H1 (cell line): ENCODE measurements around the gene ASTL. TPM values are rescaled to one million over a fixed set of nuclear protein-coding genes. Genes with fewer than 3 reads are reported as not detected.

ENCODE experiments used
- CTCF ChIA-PET: fragments of 300-600 bp; sonication (Branson Sonifier 250); formaldehyde crosslinking; loops from one replicate; lab custom pipeline; 2021; ENCODE audit not compliant: partially characterized antibody; lab: Charles Lee
- POLR2A ChIA-PET: fragments of 300-600 bp; sonication (Branson Sonifier 250); formaldehyde crosslinking; loops from one replicate; lab custom pipeline; 2021; ENCODE audit warnings: inconsistent platforms; ENCODE audit not compliant: partially characterized antibody; lab: Charles Lee
- DNase-seq, 2 experiments: peaks; one replicate each; pipeline versions ENCODE4 v3.0.0 to v3.0.0-alpha.2; 2010 to 2022; ENCODE audit warnings: low spot score in 2 of 2, low read depth in 1 of 2, mixed read lengths in 1 of 2
- FAIRE-seq: peaks from 2 replicates; lab custom pipeline; 2011; peaks lifted over from hg19 to GRCh38; lab: Jason Lieb, UNC
- H2AFZ ChIP-seq: 2 replicates; pipeline ENCODE4 v1.8.1; 2012; ENCODE audit warnings: low read length, inconsistent platforms
- H2AK5ac ChIP-seq: 2 replicates; pipeline ENCODE4 v1.6.1; 2013; ENCODE audit warnings: low read depth, low read length
- H2BK120ac ChIP-seq: replicated peaks from 2 replicates; pipeline ENCODE3; 2013; ENCODE audit warnings: low read depth, low read length, inconsistent platforms
- H2BK12ac ChIP-seq: 2 replicates; pipeline ENCODE4 v1.6.1; 2013; ENCODE audit warnings: low read depth, low read length
- H2BK15ac ChIP-seq: 2 replicates; pipeline ENCODE4 v1.6.1; 2013; ENCODE audit warnings: low read length
- H2BK20ac ChIP-seq: 2 replicates; pipeline ENCODE4 v1.6.1; 2013; ENCODE audit warnings: low read length
- H2BK5ac ChIP-seq: 2 replicates; pipeline ENCODE4 v1.6.1; 2013; ENCODE audit warnings: low read depth, low read length
- H3K14ac ChIP-seq: 2 replicates; pipeline ENCODE4 v1.6.1; 2013; ENCODE audit warnings: inconsistent platforms; ENCODE audit not compliant: insufficient read length
- H3K18ac ChIP-seq: 2 replicates; pipeline ENCODE4 v1.6.1; 2013; ENCODE audit warnings: low read length; ENCODE audit errors: extremely low read depth
- H3K23ac ChIP-seq: 2 replicates; pipeline ENCODE4 v1.6.1; 2013; ENCODE audit warnings: inconsistent platforms; ENCODE audit not compliant: insufficient read length
- H3K23me2 ChIP-seq: 2 replicates; pipeline ENCODE4 v1.6.1; 2013; ENCODE audit warnings: low read depth, low read length
- H3K27ac ChIP-seq: 2 replicates; pipeline ENCODE4 v1.6.1; 2011; ENCODE audit warnings: low read depth, low read length, inconsistent platforms
- H3K27me3 ChIP-seq, 4 experiments: replicated peaks in 1 of 4; 1 replicate in 1 of 4; 2 replicates in 3 of 4; pipeline versions ENCODE4 v1.6.1 to v1.8.1; 2011 to 2013; ENCODE audit warnings: low read length in 3 of 4, mild to moderate bottlenecking in 3 of 4, inconsistent platforms in 2 of 4, mixed read lengths in 2 of 4, moderate library complexity in 1 of 4; ENCODE audit not compliant: control insufficient read depth in 3 of 4, insufficient read depth in 3 of 4; ENCODE audit errors: extremely low read depth in 1 of 4
- H3K36me3 ChIP-seq, 4 experiments: 2 replicates each; pipeline versions ENCODE4 v1.6.1 to v1.8.1; 2011 to 2013; ENCODE audit warnings: mild to moderate bottlenecking in 4 of 4, low read length in 3 of 4, moderate library complexity in 2 of 4, control low read depth in 1 of 4, inconsistent platforms in 1 of 4; ENCODE audit not compliant: insufficient read depth in 4 of 4, control insufficient read depth in 2 of 4
- H3K4ac ChIP-seq: replicated peaks from 2 replicates; pipeline ENCODE3; 2013; ENCODE audit warnings: low read length, low read depth, mixed read lengths, inconsistent platforms; ENCODE audit not compliant: insufficient read length
- H3K4me1 ChIP-seq, 4 experiments: replicated peaks in 1 of 4; 1 replicate in 1 of 4; 2 replicates in 3 of 4; pipeline versions ENCODE4 v1.6.1 to v1.8.1; 2011 to 2013; ENCODE audit warnings: low read length in 3 of 4, inconsistent platforms in 2 of 4, mixed read lengths in 1 of 4; ENCODE audit not compliant: insufficient read depth in 4 of 4, control insufficient read depth in 3 of 4
- H3K4me2 ChIP-seq, 2 experiments: 2 replicates each; pipeline versions ENCODE4 v1.6.1 to v1.8.1; 2011 to 2013; ENCODE audit warnings: low read depth in 2 of 2, low read length in 2 of 2, control low read depth in 1 of 2, inconsistent platforms in 1 of 2, mild to moderate bottlenecking in 1 of 2; ENCODE audit not compliant: insufficient read depth in 1 of 2
- H3K4me3 ChIP-seq, 4 experiments: fragments of 200-600, 300-600 bp in 1 of 4; sonication (generic), shearing (Covaris generic), sonication (Bioruptor Twin) in 1 of 4; 2 replicates each; pipeline versions ENCODE4 v1.5.1 to v1.8.1; 2011 to 2016; ENCODE audit warnings: low read length in 4 of 4, low read depth in 3 of 4, control low read depth in 2 of 4, inconsistent platforms in 2 of 4, mild to moderate bottlenecking in 2 of 4, mixed read lengths in 1 of 4, moderate library complexity in 1 of 4; ENCODE audit not compliant: insufficient read depth in 2 of 4; ENCODE audit errors: extremely low read depth in 1 of 4
- H3K56ac ChIP-seq: replicated peaks from 2 replicates; pipeline ENCODE3; 2013; ENCODE audit warnings: low read depth, mild to moderate bottlenecking, mixed read lengths, low read length, inconsistent platforms; ENCODE audit not compliant: insufficient read length
- H3K79me1 ChIP-seq: 2 replicates; pipeline ENCODE4 v1.6.1; 2013; ENCODE audit warnings: low read depth, low read length, control low read depth
- H3K79me2 ChIP-seq, 2 experiments: 2 replicates each; pipeline versions ENCODE4 v1.6.1 to v1.8.1; 2012 to 2013; ENCODE audit warnings: low read length in 2 of 2, mild to moderate bottlenecking in 2 of 2, inconsistent platforms in 1 of 2; ENCODE audit not compliant: insufficient read depth in 2 of 2, control insufficient read depth in 1 of 2
- H3K9ac ChIP-seq, 4 experiments: replicated peaks in 1 of 4; 1 replicate in 1 of 4; 2 replicates in 3 of 4; pipeline versions ENCODE4 v1.6.1 to v1.8.1; 2011 to 2013; ENCODE audit warnings: low read depth in 3 of 4, low read length in 3 of 4, control low read depth in 2 of 4, mild to moderate bottlenecking in 2 of 4, moderate library complexity in 2 of 4, inconsistent platforms in 1 of 4; ENCODE audit errors: extremely low read depth in 1 of 4
- H3K9me3 ChIP-seq, 2 experiments: 2 replicates each; pipeline versions ENCODE4 v1.6.1 to v1.8.1; 2012 to 2013; ENCODE audit warnings: mild to moderate bottlenecking in 2 of 2, moderate library complexity in 2 of 2, control low read depth in 1 of 2, inconsistent platforms in 1 of 2, low read depth in 1 of 2, low read length in 1 of 2, mixed read lengths in 1 of 2; ENCODE audit not compliant: insufficient read depth in 2 of 2
- H4K20me1 ChIP-seq, 2 experiments: replicated peaks in 1 of 2; 2 replicates each; pipeline versions ENCODE3 to v1.8.1; 2011 to 2013; ENCODE audit warnings: inconsistent platforms in 2 of 2, low read length in 2 of 2, mild to moderate bottlenecking in 1 of 2; ENCODE audit not compliant: insufficient read depth in 2 of 2, control insufficient read depth in 1 of 2
- H4K5ac ChIP-seq: 2 replicates; pipeline ENCODE4 v1.6.1; 2013; ENCODE audit warnings: low read length, low read depth, mixed read lengths, inconsistent platforms; ENCODE audit not compliant: insufficient read length
- H4K8ac ChIP-seq: 2 replicates; pipeline ENCODE4 v1.8.0; 2013; ENCODE audit warnings: mild to moderate bottlenecking, moderate library complexity, low read length, inconsistent platforms; ENCODE audit not compliant: insufficient read depth; ENCODE audit errors: extremely low read depth
- H4K91ac ChIP-seq: replicated peaks from 2 replicates; pipeline ENCODE3; 2013; ENCODE audit warnings: low read length, mixed read lengths, inconsistent platforms; ENCODE audit not compliant: insufficient read length
- CBX5 ChIP-seq: fragments of 300-800, 300-1000 bp; sonication (generic); IDR thresholded peaks from 2 replicates; pipeline ENCODE4 v1.7.1; 2016; ENCODE audit warnings: antibody characterized with exemption, low read length, low read depth
- FOSL1 ChIP-seq: IDR thresholded peaks from 2 replicates; pipeline ENCODE4 v1.6.1; 2011; ENCODE audit warnings: mild to moderate bottlenecking, low read depth, low read length, moderate library complexity; ENCODE audit not compliant: insufficient read depth
- GABPA ChIP-seq: IDR thresholded peaks from 2 replicates; pipeline ENCODE4 v1.6.1; 2011; ENCODE audit warnings: mild to moderate bottlenecking, low read length, moderate library complexity, borderline replicate concordance; ENCODE audit not compliant: insufficient read depth
- GTF2F1 ChIP-seq: IDR thresholded peaks from 2 replicates; pipeline ENCODE4 v1.6.1; 2012; ENCODE audit warnings: low read depth, low read length, improper control_type of control experiment, borderline replicate concordance
- NANOG ChIP-seq: IDR thresholded peaks from 2 replicates; pipeline ENCODE4 v1.6.1; 2011; ENCODE audit warnings: low read length, low read depth, mild to moderate bottlenecking, inconsistent platforms; ENCODE audit not compliant: insufficient read depth, poor library complexity, severe bottlenecking
- PHF8 ChIP-seq: fragments of 200-600 bp; sonication (generic); conservative IDR thresholded peaks from 2 replicates; pipeline ENCODE4 v1.7.1; 2012; ENCODE audit warnings: low read depth, mild to moderate bottlenecking, inconsistent platforms, low read length, moderate library complexity
- RXRA ChIP-seq: IDR thresholded peaks from 2 replicates; pipeline ENCODE4 v1.6.1; 2011; ENCODE audit warnings: low read depth, mild to moderate bottlenecking, low read length, moderate library complexity; ENCODE audit not compliant: insufficient read depth
- SIX5 ChIP-seq: IDR thresholded peaks from 2 replicates; pipeline ENCODE4 v1.6.1; 2011; ENCODE audit warnings: mild to moderate bottlenecking, low read depth, low read length
- SP1 ChIP-seq: IDR thresholded peaks from 2 replicates; pipeline ENCODE4 v1.6.1; 2011; ENCODE audit warnings: low read depth, low read length
- TAF7 ChIP-seq: optimal IDR thresholded peaks from 2 replicates; pipeline ENCODE3; 2011; ENCODE audit warnings: low read depth, mild to moderate bottlenecking, inconsistent platforms, low read length, moderate library complexity, borderline replicate concordance
- WGBS, 2 experiments: shearing (Covaris generic) in 1 of 2; methylation state at CpG; one replicate each; pipeline versions ENCODE4 v1.1.6 to v1.1.7; 2013 to 2015; ENCODE audit warnings: low lambda C conversion rate in 2 of 2, mixed read lengths in 2 of 2, inconsistent platforms in 1 of 2, low coverage in 1 of 2, missing lambda C conversion rate in 1 of 2; ENCODE audit not compliant: insufficient replicate concordance in 2 of 2, insufficient coverage in 1 of 2, insufficient read length in 1 of 2; ENCODE audit errors: extremely low coverage in 1 of 2, missing lambda C conversion rate in 1 of 2; 5-methylcytosine and 5-hydroxymethylcytosine counted together
- polyA plus RNA-seq, 7 experiments: library from polyadenylated mRNA; depleted of rRNA in 3 of 7; stranded (reverse) in 5 of 7; unstranded in 2 of 7; fragments of >200 nt in 5 of 7; fragments of 200-250 nt in 2 of 7; gene quantifications; 1 replicate in 5 of 7; 2 replicates in 1 of 7; 4 replicates in 1 of 7; pipeline versions ENCODE4 v1.2.1 to v1.2.3, GENCODE V29; 2011 to 2013; ENCODE audit warnings: missing spikeins in 2 of 7, mixed read lengths in 2 of 7
- total RNA-seq: library from RNA; stranded (reverse); fragmentation: NEBNext Ultra II Directional; extraction: Animal tissue kit (Norgen Biotek cat#: 25700); gene quantifications from 2 replicates; pipeline ENCODE4 v1.2.1, GENCODE V29; 2021
- TF ChIP-seq, protein P1 (sequence below): IDR thresholded peaks from 2 replicates; pipeline ENCODE4 v1.6.1; 2012; ENCODE audit warnings: inconsistent platforms

Gene ASTL
- total and polyA plus RNA-seq, 2 of the 8 experiments (the other 6 are each of a cell fraction or from before 2014, with no cell fraction given): 0.60 to 1.4 TPM

GRCh38 chr2:96154506-96155380 lies 16.4 kb upstream of the ASTL start:
- DNase-seq: no peak
- Histone ChIP-seq H2AK5ac (no peak overlapping the region), H4K20me1 (no peaks in the 10 kb centered on the region), H2BK120ac (no peak overlapping the region), H3K4me2 (no peak overlapping the region), H3K56ac (no peak overlapping the region), H2BK5ac (no peak overlapping the region), H2BK20ac (no peak overlapping the region), H3K18ac (no peak overlapping the region), H3K27me3 (no peaks in the 10 kb centered on the region; a peak in 1 of 7 replicates), H3K79me1 (no peaks in the 10 kb centered on the region), H4K5ac (no peak overlapping the region), H3K4ac (no peak overlapping the region), H3K23me2 (no peaks in the 10 kb centered on the region; the same call in 1 of the 2 replicates), H3K4me1 (peaks cover 0 to 20% (median 6%) of the 10 kb centered on the region in 4 experiments; a peak in 6 of 7 replicates), H2BK12ac (0 out of 2 replicates have a peak overlapping the region, but pooled peaks have one; percentile 27), H3K27ac (no peak overlapping the region), H3K23ac (no peak overlapping the region), H3K79me2 (no peaks in the 10 kb centered on the region), H3K36me3 (no peaks in the 10 kb centered on the region), H3K9ac (no peak overlapping the region), H4K91ac (no peak overlapping the region), H4K8ac (peak overlapping the region; percentile 75), H3K9me3 (no peaks in the 10 kb centered on the region), H2AFZ (no peak overlapping the region), H3K14ac (no peak overlapping the region), H2BK15ac (no peak overlapping the region), H3K4me3 (no peak overlapping the region)
- CTCF ChIA-PET: interaction anchor here (1.0 to 10.1 kb wide), 5 partner anchors 15 to 114 kb away, joined by 4 to 98 read pairs (median 5); partner anchors contain the start of gene ASTL
- 79% methylated on average over 13 of the region's 16 CpGs; no CpG with 5 or more reads in 1 of the 2 experiments for WGBS, 2 experiments
- POLR2A ChIA-PET: interaction anchor here (0.6 to 1.5 kb wide), 3 partner anchors 9 to 24 kb away, joined by 3 to 6 read pairs (median 4); partner anchors contain the start of genes ASTL and DUSP2
- FAIRE-seq: no peak
- TF ChIP-seq, protein P1, sequence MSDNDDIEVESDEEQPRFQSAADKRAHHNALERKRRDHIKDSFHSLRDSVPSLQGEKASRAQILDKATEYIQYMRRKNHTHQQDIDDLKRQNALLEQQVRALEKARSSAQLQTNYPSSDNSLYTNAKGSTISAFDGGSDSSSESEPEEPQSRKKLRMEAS: no peak
- no peak for TF ChIP-seq SIX5
- TF ChIP-seq GTF2F1: no peak
- no peak for TF ChIP-seq RXRA
- TF ChIP-seq NANOG: no peak
- TF ChIP-seq TAF7: no peak
- no peak for TF ChIP-seq SP1
- no peak for TF ChIP-seq GABPA
- TF ChIP-seq PHF8: no peak
- no peak for TF ChIP-seq CBX5
- no peak for TF ChIP-seq FOSL1
